GM21526 (cell line): ENCODE measurements around the gene VAT1.
"Not testable (repeated sequence)": the region's sequence is repeated elsewhere in the genome, so short reads cannot be mapped to it uniquely, and the experiment has no call there.

Experiments
- ATAC-seq: cut with Tn5 transposase; IDR thresholded peaks from one replicate; pipeline ENCODE4 v1.9.1; 2021; ENCODE audit warnings: moderate library complexity; ENCODE audit not compliant: unreplicated experiment, low FRiP score

The VAT1 gene

DNA sequence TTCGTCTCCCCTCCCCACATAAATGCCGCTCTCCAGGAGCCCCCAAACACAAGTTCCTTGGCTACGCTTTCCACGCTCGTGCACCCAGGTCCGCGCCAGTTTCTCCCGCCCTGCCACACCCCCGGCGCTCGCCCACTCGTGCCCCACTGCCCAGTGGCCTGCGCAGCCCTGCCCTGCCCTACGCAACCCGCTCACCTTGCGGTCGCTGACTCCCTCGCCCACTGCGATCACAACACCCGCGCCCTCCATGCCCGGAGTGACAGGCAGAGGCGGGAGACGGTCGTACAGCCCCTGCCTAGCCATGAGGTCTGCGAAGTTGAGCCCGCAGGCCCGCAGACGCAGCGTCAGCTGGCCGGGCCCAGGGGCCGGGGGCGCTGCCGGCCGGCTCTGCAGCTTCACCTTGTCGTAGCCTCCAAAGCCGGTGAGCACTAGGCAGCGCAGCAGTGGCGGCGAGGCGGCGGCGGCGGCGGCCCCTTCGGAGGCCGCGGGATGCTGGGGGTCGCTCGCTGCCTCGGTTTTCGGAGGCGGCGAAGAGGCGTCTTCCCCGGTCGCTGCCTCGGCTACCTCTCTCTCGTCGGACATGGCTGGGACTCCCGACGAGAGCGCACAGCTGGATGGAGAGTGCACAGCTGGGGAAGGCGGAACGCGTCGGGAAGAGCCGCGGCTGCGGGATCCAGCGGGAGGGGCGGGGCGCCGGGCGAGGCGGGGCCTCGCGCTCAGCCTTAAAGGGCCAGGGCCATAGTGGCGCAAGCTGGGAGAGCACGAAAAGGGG lies at the start of gene VAT1:
VAT1 (minus strand) TSS at position 645 of the 772 bp plus-strand sequence; CDS start at position 582, 63 bp downstream.
- no peak for ATAC-seq

DNA sequence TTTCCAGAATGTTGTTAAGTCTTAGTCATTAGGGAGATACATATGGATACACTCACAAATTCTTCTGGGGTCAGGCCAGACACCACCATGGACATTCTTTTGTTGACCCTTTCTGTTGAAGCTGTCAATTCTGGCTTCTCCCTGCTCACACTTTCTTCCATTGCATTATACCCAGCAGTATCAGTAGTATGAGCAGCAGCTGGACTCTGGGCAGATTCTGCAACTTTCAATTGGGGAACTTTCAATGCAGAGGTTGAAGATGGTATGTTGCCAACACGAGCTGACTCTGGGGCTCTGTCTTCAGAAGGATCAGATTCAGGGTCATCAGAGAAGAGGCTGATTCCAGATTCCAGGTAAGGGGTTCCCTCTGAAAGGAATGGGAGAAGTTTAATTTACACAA lies 48.7 kb upstream of the VAT1 start:
- no peak for ATAC-seq

DNA sequence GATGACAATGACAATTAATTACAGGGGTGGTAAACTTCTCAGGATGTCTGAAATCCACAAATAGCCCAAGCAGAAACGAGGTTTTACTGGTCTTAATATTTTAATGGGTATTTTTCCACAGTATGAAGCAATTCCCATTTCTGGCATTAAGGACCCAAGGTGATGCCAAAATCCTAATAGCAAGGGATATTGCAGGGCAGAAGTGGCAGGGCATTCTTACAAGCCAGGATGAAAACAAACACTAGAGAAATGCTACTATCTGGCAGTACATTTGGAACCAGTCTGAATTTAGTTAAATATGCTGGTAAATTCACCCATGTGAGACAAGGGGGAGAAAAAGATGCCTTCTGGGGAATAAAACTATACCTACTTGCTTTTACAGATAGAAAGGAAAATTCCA lies 48.1 kb upstream of the VAT1 start:
- no peak for ATAC-seq

- no peak for ATAC-seq
Measured at GRCh38 chr17:43069368-43069898, 47.2 kb upstream of the VAT1 start.

DNA sequence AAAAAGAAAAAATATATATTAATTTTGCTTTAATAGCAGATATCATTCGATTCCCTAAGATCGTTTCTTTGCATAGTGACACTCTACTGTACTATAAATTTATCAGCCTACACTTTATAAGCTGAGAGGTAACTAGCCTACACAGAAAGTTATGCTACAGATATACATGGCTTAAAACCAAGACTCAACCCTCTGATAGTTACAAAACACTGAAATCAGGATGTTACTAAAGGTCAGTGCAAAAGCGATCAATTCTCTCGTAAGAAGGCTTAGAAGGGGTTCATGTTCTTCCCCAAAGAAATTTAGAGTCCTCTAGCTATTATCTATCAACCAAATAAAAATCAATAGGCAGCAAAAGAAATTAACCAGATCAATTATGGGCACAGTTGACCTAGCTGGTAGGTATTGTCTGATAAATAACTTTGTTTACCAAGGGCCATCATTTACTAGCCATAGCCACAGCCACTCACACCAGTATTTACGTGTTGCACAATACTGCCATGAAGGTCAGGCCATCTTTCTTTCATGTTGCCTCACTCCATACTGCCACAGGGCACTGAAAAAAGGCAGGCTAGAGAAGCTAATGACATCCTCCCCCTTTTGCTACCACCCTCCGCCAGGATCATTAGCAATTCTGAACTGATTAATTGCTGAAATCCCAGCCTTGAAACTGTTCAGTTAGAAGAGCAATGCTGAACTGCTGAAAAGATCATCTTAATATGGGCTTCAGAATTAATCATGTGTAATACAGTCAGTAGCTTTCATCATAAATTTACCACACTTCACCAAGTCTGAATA lies 46.6 kb upstream of the VAT1 start:
- ATAC-seq: no peak

- no peak for ATAC-seq
Measured at GRCh38 chr17:43062984-43063638, 40.9 kb upstream of the VAT1 start.

DNA sequence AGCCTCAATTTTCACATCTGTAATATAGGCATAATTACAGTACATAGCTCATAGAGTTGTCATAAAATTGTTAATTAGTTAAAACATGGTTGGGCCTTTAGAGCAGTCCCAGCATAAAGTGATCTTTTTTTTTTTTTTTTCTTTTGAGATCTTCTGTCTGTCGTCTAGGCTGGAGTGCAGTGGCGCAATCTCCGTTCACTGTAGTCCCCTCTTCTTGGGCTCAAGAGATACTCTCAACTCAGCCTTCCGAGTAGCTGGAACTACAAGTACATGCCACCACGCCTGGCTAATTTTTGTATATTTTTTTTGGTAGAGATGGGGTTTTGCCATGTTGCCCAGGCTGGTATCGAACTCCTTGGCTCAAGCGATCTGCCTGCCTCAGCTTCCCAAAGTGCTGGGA lies 33.9 kb upstream of the VAT1 start:
- no peak for ATAC-seq

- not testable (repeated sequence) for ATAC-seq
Measured at GRCh38 chr17:43053008-43053407, 30.8 kb upstream of the VAT1 start.

DNA sequence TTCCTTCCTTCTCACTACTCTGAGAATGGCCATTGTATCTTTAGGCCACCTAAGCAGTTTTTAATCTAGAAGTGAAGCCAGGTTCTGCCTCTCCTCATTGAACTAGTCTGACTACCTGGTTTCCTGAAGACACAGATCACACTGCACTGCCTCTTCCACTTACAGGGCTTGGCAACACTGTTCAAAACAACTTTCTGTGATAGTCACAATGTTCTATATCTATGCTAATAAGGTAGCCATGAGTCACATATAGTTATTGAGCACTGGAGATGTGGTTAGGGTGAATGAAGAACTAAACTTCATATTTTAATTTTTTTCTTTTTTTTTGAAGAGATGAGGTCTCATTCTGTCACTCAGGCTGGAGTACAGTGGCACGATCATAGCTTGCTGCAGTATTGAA lies 29.8 kb upstream of the VAT1 start:
- ATAC-seq: no peak

- ATAC-seq: no peak
Measured at GRCh38 chr17:43044024-43044423, 21.8 kb upstream of the VAT1 start.

DNA sequence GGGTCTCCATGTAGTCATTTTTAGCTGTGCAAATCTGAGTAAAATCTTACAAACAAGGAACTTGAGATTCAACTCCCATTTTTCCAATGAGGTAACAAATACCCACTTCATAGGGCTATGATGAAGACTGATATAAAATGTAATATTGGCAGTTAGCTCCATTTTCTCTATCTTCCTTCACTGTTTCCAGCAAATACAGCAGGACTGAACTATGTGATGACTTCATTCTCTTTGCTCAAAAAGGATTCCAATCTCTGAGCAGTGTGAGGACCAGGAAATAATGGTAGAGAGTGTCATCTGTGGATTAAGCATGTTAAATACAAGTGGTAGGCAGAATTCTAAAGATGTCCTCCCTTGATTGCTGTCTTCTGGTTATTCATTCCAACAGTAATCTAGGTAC lies 21.1 kb upstream of the VAT1 start:
- ATAC-seq: no peak

GRCh38 chr17:43042025-43042628 lies 19.9 kb upstream of the VAT1 start:
- ATAC-seq: no peak

- ATAC-seq: no peak
Measured at GRCh38 chr17:43040655-43041054, 18.5 kb upstream of the VAT1 start.

GRCh38 chr17:43039646-43040045 lies 17.5 kb upstream of the VAT1 start:
- no peak for ATAC-seq

- no peak for ATAC-seq
Measured at GRCh38 chr17:43034894-43035293, 12.7 kb upstream of the VAT1 start.

GRCh38 chr17:43033948-43034881 lies 12.0 kb upstream of the VAT1 start:
- no peak for ATAC-seq

- ATAC-seq: no peak
Measured at GRCh38 chr17:43031666-43032065, 9.5 kb upstream of the VAT1 start.

GRCh38 chr17:43030137-43030767 lies 8.1 kb upstream of the VAT1 start:
- ATAC-seq: no peak

DNA sequence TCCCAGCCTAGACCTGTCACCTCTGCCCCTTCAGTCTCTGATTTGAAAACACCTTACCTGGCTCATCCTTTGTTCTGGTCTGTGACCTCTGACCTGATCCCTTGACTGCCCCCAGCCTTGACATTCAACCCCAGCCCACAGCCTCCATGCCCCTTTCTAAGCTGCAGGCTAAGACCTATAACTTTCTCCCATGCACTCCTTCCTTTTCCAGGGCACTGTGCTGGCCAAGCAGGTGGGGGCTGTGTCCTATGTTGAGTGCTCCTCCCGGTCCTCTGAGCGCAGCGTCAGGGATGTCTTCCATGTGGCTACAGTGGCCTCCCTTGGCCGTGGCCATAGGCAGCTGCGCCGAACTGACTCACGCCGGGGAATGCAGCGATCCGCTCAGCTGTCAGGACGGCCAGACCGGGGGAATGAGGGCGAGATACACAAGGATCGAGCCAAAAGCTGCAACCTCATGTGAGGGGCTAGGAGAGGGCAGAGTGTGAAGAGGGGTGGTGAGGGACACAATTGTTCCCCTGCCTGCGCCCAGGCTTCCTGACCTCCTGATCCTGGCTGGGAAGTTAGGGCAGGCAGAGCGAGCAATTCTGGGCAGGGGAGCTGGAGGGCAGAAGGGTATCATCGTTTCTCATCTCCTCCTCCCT lies 6.2 kb upstream of the VAT1 start:
- no peak for ATAC-seq
